AG09309 (cell line): ENCODE data around the gene ATXN2L.
"Not testable (repeated sequence)": the region's sequence is repeated elsewhere in the genome, so short reads cannot be mapped to it uniquely, and the experiment has no call there.

ENCODE experiments used
- DNase-seq: peaks from one replicate; pipeline ENCODE4 v3.0.0-alpha.2; 2010; ENCODE audit warnings: low read depth
- H3K4me3 ChIP-seq: 2 replicates; pipeline ENCODE4 v1.5.1; 2011; ENCODE audit warnings: mild to moderate bottlenecking, low read depth, low read length, moderate library complexity; ENCODE audit not compliant: control insufficient read depth
- CTCF ChIP-seq: IDR thresholded peaks from 2 replicates; pipeline ENCODE4 v1.5.1; 2011; ENCODE audit warnings: mild to moderate bottlenecking, low read depth, low read length, inconsistent platforms; ENCODE audit not compliant: insufficient read depth, control insufficient read depth; ENCODE audit errors: missing control alignments

ATXN2L gene

GRCh38 chr16:28865722-28866453, 43.1 kb downstream of the ATXN2L start:
- no peak overlapping the region for H3K4me3 ChIP-seq
- DNase-seq, result no peak
- no peak for TF ChIP-seq CTCF

GRCh38 chr16:28866454-28866804, 43.6 kb downstream of the ATXN2L start:
- H3K4me3 ChIP-seq, result no peak overlapping the region
- no peak for TF ChIP-seq CTCF
- no peak for DNase-seq

GRCh38 chr16:28867241-28867640, 44.4 kb downstream of the ATXN2L start:
- TF ChIP-seq CTCF, result no peak
- no peak for DNase-seq

GRCh38 chr16:28867646-28868045, 44.8 kb downstream of the ATXN2L start:
- DNase-seq, H3K4me3 ChIP-seq: not testable (repeated sequence)

More at GRCh38 chr16:28867241-28867640, 44.4 kb downstream of the ATXN2L start:
- H3K4me3 ChIP-seq, result no peak overlapping the region

GRCh38 chr16:28869201-28869600, 46.4 kb downstream of the ATXN2L start:
- no peak for TF ChIP-seq CTCF
- DNase-seq, result no peak
- H3K4me3 ChIP-seq, result no peak overlapping the region

GRCh38 chr16:28872952-28873351, 50.2 kb downstream of the ATXN2L start:
- no peak for DNase-seq
- no peak overlapping the region for H3K4me3 ChIP-seq
- no peak for TF ChIP-seq CTCF

GRCh38 chr16:28873543-28874201, 50.9 kb downstream of the ATXN2L start:
- DNase-seq, result no peak
- TF ChIP-seq CTCF, result peak; percentile 72

More at GRCh38 chr16:28873543-28874201, 50.9 kb downstream of the ATXN2L start:
- no peak overlapping the region for H3K4me3 ChIP-seq
